Astrocyte (in vitro differentiated cells and primary cell): ENCODE measurements around the gene VDR.
"Not testable (repeated sequence)": the region's sequence is repeated elsewhere in the genome, so short reads cannot be mapped to it uniquely, and the experiment has no call there.

Source experiments
- CTCF ChIP-seq: IDR thresholded peaks from 2 replicates; pipeline ENCODE4 v1.5.1; 2011; ENCODE audit warnings: low read depth, mild to moderate bottlenecking, inconsistent platforms, low read length, moderate library complexity; ENCODE audit not compliant: insufficient read depth
- EZH2 ChIP-seq: IDR thresholded peaks from 2 replicates; pipeline ENCODE4 v1.6.1; 2012; ENCODE audit warnings: mild to moderate bottlenecking, low read length, inconsistent platforms; ENCODE audit not compliant: insufficient read depth

GRCh38 chr12:47815447-47815846 lies 89.3 kb downstream of the VDR start:
- not testable (repeated sequence) for TF ChIP-seq EZH2, CTCF
